Measurements from ENCODE around the gene ISYNA1.

DNA sequence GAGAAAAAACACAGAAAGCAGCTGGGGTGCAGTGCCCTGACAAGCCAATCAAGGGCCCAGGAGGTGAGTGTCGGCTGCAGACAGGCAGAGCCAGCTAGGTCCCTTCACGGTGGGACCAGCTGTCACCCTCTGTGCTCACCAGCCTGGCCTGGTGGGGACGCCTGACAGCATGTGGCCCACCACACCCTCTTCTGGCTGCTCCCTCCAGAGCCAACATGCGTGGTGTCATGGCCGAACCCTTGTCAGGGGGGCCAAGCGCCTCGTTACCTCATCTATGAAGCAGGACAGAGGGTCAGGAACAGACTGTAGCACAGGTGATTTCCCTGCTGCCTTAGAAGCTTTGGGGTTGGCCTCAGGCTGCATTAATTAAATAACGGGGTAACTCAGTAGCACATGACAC lies 40.0 kb upstream of the ISYNA1 start:
- TF ChIP-seq, protein P1, sequence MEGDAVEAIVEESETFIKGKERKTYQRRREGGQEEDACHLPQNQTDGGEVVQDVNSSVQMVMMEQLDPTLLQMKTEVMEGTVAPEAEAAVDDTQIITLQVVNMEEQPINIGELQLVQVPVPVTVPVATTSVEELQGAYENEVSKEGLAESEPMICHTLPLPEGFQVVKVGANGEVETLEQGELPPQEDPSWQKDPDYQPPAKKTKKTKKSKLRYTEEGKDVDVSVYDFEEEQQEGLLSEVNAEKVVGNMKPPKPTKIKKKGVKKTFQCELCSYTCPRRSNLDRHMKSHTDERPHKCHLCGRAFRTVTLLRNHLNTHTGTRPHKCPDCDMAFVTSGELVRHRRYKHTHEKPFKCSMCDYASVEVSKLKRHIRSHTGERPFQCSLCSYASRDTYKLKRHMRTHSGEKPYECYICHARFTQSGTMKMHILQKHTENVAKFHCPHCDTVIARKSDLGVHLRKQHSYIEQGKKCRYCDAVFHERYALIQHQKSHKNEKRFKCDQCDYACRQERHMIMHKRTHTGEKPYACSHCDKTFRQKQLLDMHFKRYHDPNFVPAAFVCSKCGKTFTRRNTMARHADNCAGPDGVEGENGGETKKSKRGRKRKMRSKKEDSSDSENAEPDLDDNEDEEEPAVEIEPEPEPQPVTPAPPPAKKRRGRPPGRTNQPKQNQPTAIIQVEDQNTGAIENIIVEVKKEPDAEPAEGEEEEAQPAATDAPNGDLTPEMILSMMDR (IDR thresholded peaks at IDR 0.05; ENCODE audit: low read depth, low read length, missing input control) = no peak
- TF ChIP-seq TAF1 (conservative IDR thresholded peaks at IDR 0.05) (no peak), SP1 (IDR thresholded peaks at IDR 0.05) (no peak), RXRA (IDR thresholded peaks at IDR 0.05) (no peak), JUND (IDR thresholded peaks at IDR 0.05) (no peak), HNF4G (IDR thresholded peaks at IDR 0.05) (no peak), YY1 (IDR thresholded peaks at IDR 0.05) (no peak), GABPA (IDR thresholded peaks at IDR 0.05 in 1 of 2, conservative IDR thresholded peaks at IDR 0.05 in 1 of 2) (no peak)
- TF ChIP-seq, protein P2, sequence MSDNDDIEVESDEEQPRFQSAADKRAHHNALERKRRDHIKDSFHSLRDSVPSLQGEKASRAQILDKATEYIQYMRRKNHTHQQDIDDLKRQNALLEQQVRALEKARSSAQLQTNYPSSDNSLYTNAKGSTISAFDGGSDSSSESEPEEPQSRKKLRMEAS (IDR thresholded peaks at IDR 0.05) = no peak
- TF ChIP-seq, protein P3, sequence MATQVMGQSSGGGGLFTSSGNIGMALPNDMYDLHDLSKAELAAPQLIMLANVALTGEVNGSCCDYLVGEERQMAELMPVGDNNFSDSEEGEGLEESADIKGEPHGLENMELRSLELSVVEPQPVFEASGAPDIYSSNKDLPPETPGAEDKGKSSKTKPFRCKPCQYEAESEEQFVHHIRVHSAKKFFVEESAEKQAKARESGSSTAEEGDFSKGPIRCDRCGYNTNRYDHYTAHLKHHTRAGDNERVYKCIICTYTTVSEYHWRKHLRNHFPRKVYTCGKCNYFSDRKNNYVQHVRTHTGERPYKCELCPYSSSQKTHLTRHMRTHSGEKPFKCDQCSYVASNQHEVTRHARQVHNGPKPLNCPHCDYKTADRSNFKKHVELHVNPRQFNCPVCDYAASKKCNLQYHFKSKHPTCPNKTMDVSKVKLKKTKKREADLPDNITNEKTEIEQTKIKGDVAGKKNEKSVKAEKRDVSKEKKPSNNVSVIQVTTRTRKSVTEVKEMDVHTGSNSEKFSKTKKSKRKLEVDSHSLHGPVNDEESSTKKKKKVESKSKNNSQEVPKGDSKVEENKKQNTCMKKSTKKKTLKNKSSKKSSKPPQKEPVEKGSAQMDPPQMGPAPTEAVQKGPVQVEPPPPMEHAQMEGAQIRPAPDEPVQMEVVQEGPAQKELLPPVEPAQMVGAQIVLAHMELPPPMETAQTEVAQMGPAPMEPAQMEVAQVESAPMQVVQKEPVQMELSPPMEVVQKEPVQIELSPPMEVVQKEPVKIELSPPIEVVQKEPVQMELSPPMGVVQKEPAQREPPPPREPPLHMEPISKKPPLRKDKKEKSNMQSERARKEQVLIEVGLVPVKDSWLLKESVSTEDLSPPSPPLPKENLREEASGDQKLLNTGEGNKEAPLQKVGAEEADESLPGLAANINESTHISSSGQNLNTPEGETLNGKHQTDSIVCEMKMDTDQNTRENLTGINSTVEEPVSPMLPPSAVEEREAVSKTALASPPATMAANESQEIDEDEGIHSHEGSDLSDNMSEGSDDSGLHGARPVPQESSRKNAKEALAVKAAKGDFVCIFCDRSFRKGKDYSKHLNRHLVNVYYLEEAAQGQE (IDR thresholded peaks at IDR 0.05) = no peak
- TF ChIP-seq, protein P4, sequence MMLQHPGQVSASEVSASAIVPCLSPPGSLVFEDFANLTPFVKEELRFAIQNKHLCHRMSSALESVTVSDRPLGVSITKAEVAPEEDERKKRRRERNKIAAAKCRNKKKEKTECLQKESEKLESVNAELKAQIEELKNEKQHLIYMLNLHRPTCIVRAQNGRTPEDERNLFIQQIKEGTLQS (IDR thresholded peaks at IDR 0.05) = no peak

Measured in liver (tissue), 3 donors.